Osteoblast (primary cell): ENCODE results near the gene TEX36. TPM values are rescaled to one million over a fixed set of nuclear protein-coding genes. Genes with fewer than 3 reads are reported as not detected.

ENCODE experiments used
- DNase-seq: peaks from one replicate; pipeline ENCODE4 v3.0.0; 2011; ENCODE audit warnings: low spot score, mixed read lengths; ENCODE audit not compliant: insufficient read length; ENCODE audit errors: missing footprints
- H2AFZ ChIP-seq: 2 replicates; pipeline ENCODE4 v1.6.0; 2011; ENCODE audit warnings: mild to moderate bottlenecking, low read length
- H3K27ac ChIP-seq: 2 replicates; pipeline ENCODE4 v1.5.1; 2011; ENCODE audit warnings: mild to moderate bottlenecking, low read depth, low read length, moderate library complexity
- H3K27me3 ChIP-seq: 2 replicates; pipeline ENCODE4 v1.6.0; 2012; ENCODE audit warnings: mild to moderate bottlenecking, control low read depth, inconsistent platforms, low read length, moderate library complexity; ENCODE audit not compliant: insufficient read depth
- H3K36me3 ChIP-seq: 2 replicates; pipeline ENCODE4 v1.5.1; 2011; ENCODE audit warnings: mild to moderate bottlenecking, low read length, control low read depth, moderate library complexity; ENCODE audit not compliant: insufficient read depth
- H3K4me1 ChIP-seq: 2 replicates; pipeline ENCODE4 v1.5.1; 2011; ENCODE audit warnings: mild to moderate bottlenecking, low read length, control low read depth, moderate library complexity; ENCODE audit not compliant: insufficient read depth
- H3K4me2 ChIP-seq: 2 replicates; pipeline ENCODE4 v1.6.0; 2011; ENCODE audit warnings: mild to moderate bottlenecking, low read length; ENCODE audit not compliant: insufficient read depth
- H3K4me3 ChIP-seq: fragments of 200-600 bp; sonication (generic); 3 replicates; pipeline ENCODE4 v1.5.1; 2012; ENCODE audit warnings: mild to moderate bottlenecking, low read length, inconsistent platforms; ENCODE audit not compliant: insufficient read depth
- H3K79me2 ChIP-seq: 2 replicates; pipeline ENCODE4 v1.6.0; 2012; ENCODE audit warnings: mild to moderate bottlenecking, low read length, control low read depth, inconsistent platforms; ENCODE audit not compliant: insufficient read depth
- H3K9me3 ChIP-seq: 2 replicates; pipeline ENCODE4 v1.5.1; 2011; ENCODE audit warnings: low read depth, low read length, control low read depth
- H4K20me1 ChIP-seq: 2 replicates; pipeline ENCODE4 v1.6.0; 2012; ENCODE audit warnings: mild to moderate bottlenecking, low read length, control low read depth; ENCODE audit not compliant: insufficient read depth
- total RNA-seq: library from RNA; depleted of rRNA; stranded (reverse); fragments of >200 nt; gene quantifications from 2 replicates; pipeline ENCODE4 v1.2.3, GENCODE V29; 2012
- TF ChIP-seq, protein P1 (sequence below): IDR thresholded peaks from 2 replicates; pipeline ENCODE4 v1.5.1; 2011; ENCODE audit warnings: mild to moderate bottlenecking, low read depth, low read length, moderate library complexity; ENCODE audit errors: extremely low read depth

Gene TEX36
- total RNA-seq, 1 donor = not detected

DNA sequence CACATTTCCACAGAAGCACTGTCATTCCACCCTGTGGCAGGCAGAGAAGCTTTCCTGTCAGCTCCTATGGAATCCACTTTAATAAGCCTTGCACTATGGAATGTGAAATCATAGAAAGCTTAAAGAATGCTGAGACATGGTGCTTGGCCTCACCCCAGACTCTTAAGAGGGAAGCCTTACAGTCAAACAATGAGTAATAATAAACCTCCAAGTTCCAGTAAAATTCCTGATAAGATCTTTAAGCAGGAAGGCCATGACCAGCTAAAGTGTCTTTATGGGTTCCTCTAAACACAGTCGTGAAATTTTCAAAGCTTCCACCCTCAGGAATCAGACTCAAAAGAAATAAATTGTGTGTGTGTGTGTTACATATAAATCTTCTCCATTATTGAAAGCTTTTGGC is 11.9 kb upstream of the TEX36 start:
- Histone ChIP-seq H3K27me3 (peaks cover 7% of the 10 kb centered on the region), H3K4me1 (peaks cover 42% of the 10 kb centered on the region), H3K4me2 (peak overlapping the region; percentile 46), H3K36me3 (no peaks in the 10 kb centered on the region), H3K27ac (peak overlapping the region; percentile 57), H3K79me2 (no peaks in the 10 kb centered on the region), H4K20me1 (no peaks in the 10 kb centered on the region), H3K9me3 (no peaks in the 10 kb centered on the region), H3K4me3 (no peak overlapping the region), H2AFZ (no peak overlapping the region)
- peak; percentile 92 for DNase-seq
- TF ChIP-seq, protein P1, sequence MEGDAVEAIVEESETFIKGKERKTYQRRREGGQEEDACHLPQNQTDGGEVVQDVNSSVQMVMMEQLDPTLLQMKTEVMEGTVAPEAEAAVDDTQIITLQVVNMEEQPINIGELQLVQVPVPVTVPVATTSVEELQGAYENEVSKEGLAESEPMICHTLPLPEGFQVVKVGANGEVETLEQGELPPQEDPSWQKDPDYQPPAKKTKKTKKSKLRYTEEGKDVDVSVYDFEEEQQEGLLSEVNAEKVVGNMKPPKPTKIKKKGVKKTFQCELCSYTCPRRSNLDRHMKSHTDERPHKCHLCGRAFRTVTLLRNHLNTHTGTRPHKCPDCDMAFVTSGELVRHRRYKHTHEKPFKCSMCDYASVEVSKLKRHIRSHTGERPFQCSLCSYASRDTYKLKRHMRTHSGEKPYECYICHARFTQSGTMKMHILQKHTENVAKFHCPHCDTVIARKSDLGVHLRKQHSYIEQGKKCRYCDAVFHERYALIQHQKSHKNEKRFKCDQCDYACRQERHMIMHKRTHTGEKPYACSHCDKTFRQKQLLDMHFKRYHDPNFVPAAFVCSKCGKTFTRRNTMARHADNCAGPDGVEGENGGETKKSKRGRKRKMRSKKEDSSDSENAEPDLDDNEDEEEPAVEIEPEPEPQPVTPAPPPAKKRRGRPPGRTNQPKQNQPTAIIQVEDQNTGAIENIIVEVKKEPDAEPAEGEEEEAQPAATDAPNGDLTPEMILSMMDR = no peak

DNA sequence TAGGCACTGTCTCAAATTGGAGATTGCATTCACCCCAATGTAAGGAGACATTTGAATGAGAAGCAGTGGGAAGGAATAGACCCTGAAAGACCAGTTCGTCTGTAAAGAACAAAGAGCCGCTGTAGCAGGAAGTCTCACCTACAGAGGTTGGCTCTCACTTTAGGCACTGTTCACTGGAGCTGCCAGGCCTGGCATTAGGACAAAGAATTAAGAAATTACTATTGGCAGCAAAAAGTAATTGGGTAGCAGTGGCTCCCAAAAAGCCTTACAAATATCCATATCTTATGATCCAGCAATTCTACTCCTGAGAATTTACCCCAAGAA is 10.5 kb upstream of the TEX36 start:
- Histone ChIP-seq H3K79me2 (no peaks in the 10 kb centered on the region), H3K36me3 (no peaks in the 10 kb centered on the region), H2AFZ (peak overlapping the region; percentile 34), H4K20me1 (no peaks in the 10 kb centered on the region), H3K4me1 (peaks cover 42% of the 10 kb centered on the region), H3K27ac (peak overlapping the region; percentile 64), H3K4me3 (no peak overlapping the region), H3K4me2 (no peak overlapping the region), H3K9me3 (no peaks in the 10 kb centered on the region), H3K27me3 (peaks cover 7% of the 10 kb centered on the region)
- DNase-seq = no peak
- TF ChIP-seq, protein P1 = no peak

DNA sequence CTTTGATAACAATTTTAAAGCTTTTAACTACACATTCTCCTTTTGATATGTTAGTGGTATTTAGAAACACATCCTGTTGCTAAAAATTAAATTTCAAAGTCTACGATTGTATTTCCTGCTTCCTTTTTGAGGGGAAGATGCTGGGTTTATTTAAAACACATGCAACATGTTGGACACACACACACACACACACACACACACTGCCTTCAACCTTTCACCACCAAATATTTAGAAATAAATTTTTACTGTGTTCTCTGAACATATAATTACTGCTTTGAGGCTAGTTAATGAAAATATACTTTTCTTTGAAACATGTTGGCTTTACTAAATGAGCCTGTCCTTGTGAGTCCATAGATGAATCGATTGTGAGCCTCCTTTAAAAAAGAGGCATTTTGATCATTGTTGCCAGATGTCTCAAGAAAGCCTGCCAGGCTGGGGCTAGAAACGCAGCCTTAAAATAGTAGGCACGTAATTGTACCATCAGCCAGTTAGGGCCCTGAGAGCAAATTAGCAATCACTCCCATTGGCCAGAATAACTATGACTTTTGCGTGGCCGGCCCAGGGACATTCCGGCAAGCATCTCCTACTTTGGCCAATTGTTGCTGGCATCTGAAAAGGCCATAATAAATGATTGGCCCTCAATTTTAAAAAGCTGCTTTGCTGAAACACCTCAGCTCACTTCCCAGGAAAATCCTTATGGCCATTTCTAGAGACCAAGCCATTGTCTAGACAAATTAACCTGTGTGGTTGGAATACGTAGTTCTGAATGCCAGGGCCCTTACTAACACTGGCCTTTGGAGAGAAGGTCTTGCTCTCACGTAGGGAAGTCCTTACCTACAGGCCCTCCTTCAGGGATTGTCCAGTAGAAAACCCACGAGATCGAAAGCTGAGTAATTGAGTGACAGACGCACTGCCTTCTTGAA is 9.9 kb upstream of the TEX36 start:
- Histone ChIP-seq H2AFZ (peak overlapping the region; percentile 34), H3K4me3 (no peak overlapping the region), H4K20me1 (no peaks in the 10 kb centered on the region), H3K27me3 (peaks cover 7% of the 10 kb centered on the region), H3K9me3 (no peaks in the 10 kb centered on the region), H3K36me3 (no peaks in the 10 kb centered on the region), H3K4me1 (peaks cover 42% of the 10 kb centered on the region), H3K79me2 (no peaks in the 10 kb centered on the region), H3K4me2 (peak overlapping the region; percentile 7), H3K27ac (peak overlapping the region; percentile 64)
- TF ChIP-seq, protein P1 = no peak
- DNase-seq = peak; percentile 65

DNA sequence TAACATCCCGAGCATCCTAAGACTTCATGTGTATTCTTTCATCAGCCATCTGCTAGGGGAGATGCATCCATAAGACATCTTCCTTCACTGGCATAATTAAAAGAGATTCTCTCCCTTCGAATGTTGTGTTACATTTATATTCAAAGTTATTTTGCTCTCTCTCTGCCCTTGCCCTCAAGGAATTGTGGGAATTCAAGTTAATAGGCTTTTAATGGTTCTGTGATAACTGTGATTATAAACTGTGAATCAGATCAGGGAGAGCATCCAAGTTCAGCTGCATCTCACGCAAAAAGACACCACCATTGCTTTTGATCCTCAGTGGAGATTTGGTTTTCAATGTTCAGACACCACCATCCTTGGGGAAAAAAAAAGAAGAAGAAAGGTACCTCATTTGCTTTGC is 9.2 kb upstream of the TEX36 start:
- no peaks in the 10 kb centered on the region for H4K20me1 ChIP-seq
- no peak for DNase-seq
- peak overlapping the region; percentile 7 for H3K4me2 ChIP-seq
- H3K27me3 ChIP-seq = peaks cover 7% of the 10 kb centered on the region
- H3K27ac ChIP-seq = peak overlapping the region; percentile 64
- no peaks in the 10 kb centered on the region for H3K9me3 ChIP-seq
- H3K4me3 ChIP-seq = no peak overlapping the region
- H2AFZ ChIP-seq = no peak overlapping the region
- H3K36me3 ChIP-seq = no peaks in the 10 kb centered on the region
- H3K4me1 ChIP-seq = peaks cover 42% of the 10 kb centered on the region
- no peaks in the 10 kb centered on the region for H3K79me2 ChIP-seq
- TF ChIP-seq, protein P1 = no peak
